ENCODE measurements around the gene CYFIP2. TPM values are rescaled to one million over a fixed set of nuclear protein-coding genes. Genes with fewer than 3 reads are reported as not detected.

CYFIP2 gene
- total RNA-seq, 1 experiment from 2014 or later, result 2.8 TPM

DNA sequence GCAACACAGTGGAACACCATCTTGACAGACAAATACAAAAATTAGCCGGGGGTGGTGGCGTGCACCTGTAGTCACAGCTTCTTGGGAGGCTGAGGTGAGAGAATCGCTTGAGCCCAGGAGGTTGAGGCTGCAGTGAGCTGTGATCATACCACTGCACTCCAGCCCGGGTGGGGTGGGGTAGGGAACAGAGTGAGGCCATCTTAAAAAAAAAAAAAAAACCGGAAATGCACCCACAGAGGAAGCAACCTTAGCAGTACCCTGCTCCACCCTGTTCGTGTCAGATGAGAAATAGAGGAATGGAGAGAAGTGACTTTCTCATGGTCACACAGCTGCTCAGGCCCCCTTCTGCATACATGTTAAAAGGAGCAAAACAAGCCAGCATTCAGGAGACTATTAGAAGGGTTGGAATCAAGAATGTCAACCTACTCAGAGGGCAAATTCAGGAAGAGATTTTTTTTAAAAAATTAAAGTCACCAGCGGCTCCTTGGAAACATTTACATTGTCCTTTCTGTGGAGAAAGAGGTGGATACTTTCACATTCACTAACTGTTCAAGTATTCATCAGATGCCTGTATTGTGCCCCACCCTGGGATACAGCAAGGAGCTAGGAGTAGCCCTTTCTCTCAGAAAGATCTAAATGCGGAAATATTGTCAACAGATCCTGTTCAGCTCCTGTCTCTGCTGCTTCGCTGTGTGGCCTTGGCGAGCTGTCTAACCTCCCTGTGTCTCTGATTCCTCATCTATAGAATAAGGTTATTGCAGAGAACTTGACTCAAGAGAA, 41.0 kb downstream of the CYFIP2 start:
- Histone ChIP-seq H3K36me3 (no peaks in the 10 kb centered on the region), H3K4me3 (no peak overlapping the region), H3K4me1 (no peaks in the 10 kb centered on the region), H3K27me3 (no peaks in the 10 kb centered on the region; the same call in 1 of the 2 replicates), H3K9me3 (replicated peaks) (no peaks in the 10 kb centered on the region), H3K27ac (no peak overlapping the region)
- no peak for DNase-seq

GRCh38 chr5:157308836-157309465, 43.0 kb downstream of the CYFIP2 start:
- DNase-seq, result no peak
- no peaks in the 10 kb centered on the region for H3K36me3 ChIP-seq
- H3K27ac ChIP-seq, result no peak overlapping the region
- H3K27me3 ChIP-seq, result peaks cover 7% of the 10 kb centered on the region
- no peaks in the 10 kb centered on the region for H3K4me1 ChIP-seq
- no peaks in the 10 kb centered on the region for H3K9me3 ChIP-seq (replicated peaks)
- no peak overlapping the region for H3K4me3 ChIP-seq

GRCh38 chr5:157309796-157310195, 43.9 kb downstream of the CYFIP2 start:
- Histone ChIP-seq H3K4me1 (no peaks in the 10 kb centered on the region), H3K36me3 (no peaks in the 10 kb centered on the region), H3K27me3 (peaks cover 7% of the 10 kb centered on the region), H3K27ac (no peak overlapping the region), H3K9me3 (replicated peaks) (no peaks in the 10 kb centered on the region), H3K4me3 (no peak overlapping the region)
- no peak for DNase-seq

- no peak for DNase-seq
- Histone ChIP-seq H3K36me3 (no peaks in the 10 kb centered on the region), H3K27ac (no peak overlapping the region), H3K27me3 (peaks cover 7% of the 10 kb centered on the region), H3K4me1 (no peaks in the 10 kb centered on the region), H3K4me3 (no peak overlapping the region), H3K9me3 (replicated peaks) (no peaks in the 10 kb centered on the region)
Measured at GRCh38 chr5:157311595-157311994, 45.7 kb downstream of the CYFIP2 start.

DNA sequence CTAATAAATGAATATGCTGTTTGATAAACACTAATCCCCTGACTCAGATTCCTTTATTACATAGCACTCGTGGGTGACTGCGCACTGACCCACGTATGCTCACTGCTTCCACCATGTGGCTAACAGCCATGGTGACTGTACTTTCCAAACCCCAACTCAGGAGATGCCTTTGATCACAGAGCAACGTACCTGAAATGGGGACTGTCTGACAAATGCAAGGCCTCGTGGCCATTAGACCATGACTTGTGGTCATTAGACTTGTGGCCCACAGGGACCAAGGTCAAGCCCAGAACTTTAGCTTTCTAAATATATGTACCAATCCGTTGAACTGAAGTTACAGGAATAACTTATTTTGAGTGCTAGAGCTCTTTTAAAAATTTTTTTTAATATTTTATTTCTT, 46.6 kb downstream of the CYFIP2 start:
- H3K9me3 ChIP-seq (replicated peaks), result no peaks in the 10 kb centered on the region
- H3K27ac ChIP-seq, result no peak overlapping the region
- peak in 1 of 2 experiments; percentile 56 for DNase-seq
- no peak overlapping the region for H3K4me3 ChIP-seq
- no peaks in the 10 kb centered on the region for H3K36me3 ChIP-seq
- H3K4me1 ChIP-seq, result no peaks in the 10 kb centered on the region
- peaks cover 7% of the 10 kb centered on the region for H3K27me3 ChIP-seq

DNA sequence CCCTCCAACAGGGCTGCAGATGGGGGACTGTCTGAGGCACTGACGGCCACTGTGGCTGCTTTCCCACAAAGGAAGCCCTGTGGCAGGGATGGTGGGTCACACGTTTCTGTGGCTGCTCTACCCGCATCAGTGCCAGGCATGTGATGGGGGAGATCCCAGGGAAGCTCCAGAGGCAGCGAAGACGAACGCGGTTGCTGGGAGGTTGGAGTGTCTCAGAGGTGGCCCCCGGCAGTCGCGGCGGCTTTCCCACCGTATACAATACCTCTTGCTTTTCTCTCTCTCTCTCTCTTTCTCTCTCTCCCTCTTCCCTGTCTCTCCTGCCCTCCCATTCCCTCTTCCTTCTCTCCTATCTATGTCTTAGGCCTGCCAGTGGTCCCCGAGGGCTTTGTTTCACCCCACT, 56.7 kb downstream of the CYFIP2 start:
- DNase-seq, result no peak
- Histone ChIP-seq H3K27ac (no peak overlapping the region), H3K4me3 (no peak overlapping the region), H3K9me3 (replicated peaks) (no peaks in the 10 kb centered on the region), H3K36me3 (no peaks in the 10 kb centered on the region), H3K4me1 (no peaks in the 10 kb centered on the region), H3K27me3 (peaks cover 3% of the 10 kb centered on the region; the same call in 1 of the 2 replicates)

GRCh38 chr5:157323107-157323706, 57.3 kb downstream of the CYFIP2 start:
- H3K36me3 ChIP-seq, result no peaks in the 10 kb centered on the region
- H3K27me3 ChIP-seq, result peaks cover 3% of the 10 kb centered on the region; the same call in 1 of the 2 replicates

GRCh38 chr5:157324237-157324636, 58.3 kb downstream of the CYFIP2 start:
- DNase-seq, result peak in 1 of 2 experiments; percentile 19
- Histone ChIP-seq H3K27me3 (no peaks in the 10 kb centered on the region; the same call in 1 of the 2 replicates), H3K9me3 (replicated peaks) (no peaks in the 10 kb centered on the region), H3K4me3 (no peak overlapping the region), H3K4me1 (no peaks in the 10 kb centered on the region), H3K27ac (no peak overlapping the region), H3K36me3 (no peaks in the 10 kb centered on the region)

More at GRCh38 chr5:157323107-157323706, 57.3 kb downstream of the CYFIP2 start:
- Histone ChIP-seq H3K27ac (no peak overlapping the region), H3K4me3 (no peak overlapping the region), H3K9me3 (replicated peaks) (no peaks in the 10 kb centered on the region), H3K4me1 (no peaks in the 10 kb centered on the region)
- DNase-seq, result peak in 1 of 2 experiments; percentile 37

- no peak for DNase-seq
- H3K4me3 ChIP-seq, result no peak overlapping the region
- no peaks in the 10 kb centered on the region for H3K4me1 ChIP-seq
- no peaks in the 10 kb centered on the region; the same call in 1 of the 2 replicates for H3K27me3 ChIP-seq
- H3K36me3 ChIP-seq, result no peaks in the 10 kb centered on the region
- H3K27ac ChIP-seq, result no peak overlapping the region
- no peaks in the 10 kb centered on the region for H3K9me3 ChIP-seq (replicated peaks)
Measured at GRCh38 chr5:157326440-157327005, 60.6 kb downstream of the CYFIP2 start.

DNA sequence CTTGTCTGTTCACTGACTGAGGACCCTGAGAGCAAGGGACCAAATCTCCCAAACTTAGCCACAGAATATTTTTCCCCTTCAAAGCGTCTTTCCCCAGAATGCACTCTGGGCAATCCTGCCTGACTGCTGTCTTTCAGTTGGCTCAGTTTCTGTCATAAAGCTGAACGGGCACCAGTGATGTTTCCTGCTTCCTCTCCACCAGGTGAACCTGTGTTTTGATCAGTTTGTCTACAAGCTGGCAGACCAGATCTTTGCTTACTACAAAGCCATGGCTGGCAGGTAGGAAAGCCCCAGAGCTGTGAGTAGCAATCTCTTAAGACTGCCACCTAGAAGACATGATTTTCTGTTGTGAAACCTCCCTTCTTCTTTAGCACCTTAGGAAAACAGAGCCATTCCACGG, 61.8 kb downstream of the CYFIP2 start:
- H3K36me3 ChIP-seq, result no peaks in the 10 kb centered on the region

GRCh38 chr5:157328277-157328912, 62.5 kb downstream of the CYFIP2 start:
- DNase-seq, result peak; percentile 65 to 87
- Histone ChIP-seq H3K4me1 (no peaks in the 10 kb centered on the region), H3K4me3 (peak overlapping the region; percentile 43), H3K36me3 (no peaks in the 10 kb centered on the region), H3K27me3 (no peaks in the 10 kb centered on the region), H3K9me3 (replicated peaks) (no peaks in the 10 kb centered on the region), H3K27ac (no peak overlapping the region)

More for the DNA sequence above, 61.8 kb downstream of the CYFIP2 start:
- DNase-seq, result no peak
- H3K4me1 ChIP-seq, result no peaks in the 10 kb centered on the region
- H3K9me3 ChIP-seq (replicated peaks), result no peaks in the 10 kb centered on the region
- no peaks in the 10 kb centered on the region; the same call in 1 of the 2 replicates for H3K27me3 ChIP-seq
- no peak overlapping the region for H3K4me3 ChIP-seq
- no peak overlapping the region for H3K27ac ChIP-seq

DNA sequence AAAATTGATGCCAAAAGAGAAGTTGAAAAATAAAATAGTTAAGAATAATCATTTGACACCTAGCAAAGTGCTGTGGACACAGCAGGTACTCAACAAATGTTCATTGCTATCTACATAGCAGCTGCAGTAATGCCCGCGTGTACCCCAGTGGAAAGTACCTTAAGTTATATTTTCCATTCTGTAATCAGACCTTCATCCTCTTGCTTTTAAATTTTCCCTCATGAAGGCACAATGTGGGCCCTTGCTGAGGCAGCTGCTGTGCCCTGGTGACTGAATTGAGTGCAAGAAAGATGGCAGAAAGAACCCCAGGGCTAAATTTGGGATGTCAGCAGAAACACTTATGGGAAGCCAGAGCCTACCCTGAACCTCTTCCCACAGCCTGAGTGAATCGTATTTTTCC, 65.9 kb downstream of the CYFIP2 start:
- H3K27me3 ChIP-seq, result no peaks in the 10 kb centered on the region
- H3K4me1 ChIP-seq, result peaks cover 10% of the 10 kb centered on the region; the same call in 1 of the 2 replicates
- no peak overlapping the region for H3K4me3 ChIP-seq
- no peaks in the 10 kb centered on the region for H3K9me3 ChIP-seq (replicated peaks)
- no peaks in the 10 kb centered on the region for H3K36me3 ChIP-seq
- no peak for DNase-seq
- no peak overlapping the region for H3K27ac ChIP-seq

GRCh38 chr5:157335534-157336422, 69.9 kb downstream of the CYFIP2 start:
- Histone ChIP-seq H3K27me3 (no peaks in the 10 kb centered on the region), H3K27ac (no peak overlapping the region), H3K9me3 (replicated peaks) (no peaks in the 10 kb centered on the region), H3K4me1 (peaks cover 10% of the 10 kb centered on the region; the same call in 1 of the 2 replicates), H3K4me3 (no peak overlapping the region), H3K36me3 (no peaks in the 10 kb centered on the region)
- DNase-seq, result peak; percentile 32 to 45

GRCh38 chr5:157336423-157336744, 70.5 kb downstream of the CYFIP2 start:
- Histone ChIP-seq H3K4me3 (no peak overlapping the region), H3K36me3 (no peaks in the 10 kb centered on the region), H3K9me3 (replicated peaks) (no peaks in the 10 kb centered on the region), H3K27ac (no peak overlapping the region), H3K27me3 (no peaks in the 10 kb centered on the region), H3K4me1 (peaks cover 10% of the 10 kb centered on the region; the same call in 1 of the 2 replicates)
- peak in 1 of 2 experiments; percentile 23 for DNase-seq
